NCI-H82 (cell line): ENCODE data around the gene RAP1A.

ENCODE experiments used
- DNase-seq: peaks from one replicate; lab custom pipeline; 2025; lab: John Stamatoyannopoulos, UW

Gene RAP1A

DNA sequence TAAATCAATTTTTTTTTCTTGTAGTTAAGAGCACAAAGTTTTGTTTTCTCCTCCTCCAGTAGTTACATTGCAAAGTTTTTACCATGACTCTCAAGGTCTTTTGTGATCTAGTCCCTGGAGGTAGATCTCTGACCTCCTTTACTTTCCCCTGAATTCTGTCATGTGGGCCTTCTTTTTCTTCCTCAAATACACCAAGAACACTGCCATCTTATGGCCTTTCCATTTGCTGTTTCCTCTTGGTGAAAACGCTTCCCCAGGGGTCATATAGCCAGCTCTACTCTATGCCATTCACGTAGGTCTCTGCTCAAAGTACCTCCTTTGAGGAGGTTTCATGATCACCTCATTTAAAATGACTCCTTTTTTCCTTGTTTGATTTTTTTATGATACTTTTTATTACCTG, 138.8 kb downstream of the RAP1A start:
- DNase-seq: peak; percentile 14

DNA sequence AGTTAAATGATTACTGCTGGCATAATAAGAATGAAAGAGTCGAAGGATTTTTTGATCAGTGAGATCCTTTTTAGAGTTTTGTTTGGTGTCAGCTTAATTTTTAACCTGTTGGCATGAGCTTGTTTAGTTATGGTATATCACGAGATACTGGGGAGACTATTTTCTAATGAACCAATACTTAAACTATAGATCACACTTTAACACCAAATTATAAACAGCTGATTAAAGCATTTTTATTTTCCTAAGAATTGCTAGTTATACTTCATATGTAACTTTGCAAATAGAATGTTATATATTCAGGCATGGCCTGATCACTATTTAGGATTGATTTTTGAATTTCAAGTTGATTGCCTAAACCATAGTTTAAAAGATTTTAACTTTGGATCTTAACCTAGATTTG, 142.1 kb downstream of the RAP1A start:
- no peak for DNase-seq

DNA sequence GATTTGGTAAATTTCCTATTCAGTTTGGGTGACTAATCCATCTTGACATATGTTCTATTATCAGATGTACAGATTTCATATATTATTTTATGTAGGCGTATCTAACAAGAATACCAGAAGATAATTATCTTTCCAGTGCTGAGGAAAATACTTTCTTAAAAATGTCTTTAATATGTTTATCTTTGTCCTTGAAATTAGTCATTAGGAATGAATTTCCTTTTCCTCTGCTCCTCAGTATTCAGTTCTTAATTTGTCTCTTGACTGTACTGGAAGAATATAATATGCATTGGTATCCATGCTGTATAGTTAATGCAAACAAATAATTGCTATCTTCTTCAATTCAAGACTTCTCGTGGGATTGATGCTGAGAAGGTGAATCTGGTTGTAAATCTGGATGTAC, 142.7 kb downstream of the RAP1A start:
- no peak for DNase-seq
